ENCODE measurements around the gene ANKRD36C.
"Not testable (repeated sequence)": the region's sequence is repeated elsewhere in the genome, so short reads cannot be mapped to it uniquely, and the experiment has no call there.

DNA sequence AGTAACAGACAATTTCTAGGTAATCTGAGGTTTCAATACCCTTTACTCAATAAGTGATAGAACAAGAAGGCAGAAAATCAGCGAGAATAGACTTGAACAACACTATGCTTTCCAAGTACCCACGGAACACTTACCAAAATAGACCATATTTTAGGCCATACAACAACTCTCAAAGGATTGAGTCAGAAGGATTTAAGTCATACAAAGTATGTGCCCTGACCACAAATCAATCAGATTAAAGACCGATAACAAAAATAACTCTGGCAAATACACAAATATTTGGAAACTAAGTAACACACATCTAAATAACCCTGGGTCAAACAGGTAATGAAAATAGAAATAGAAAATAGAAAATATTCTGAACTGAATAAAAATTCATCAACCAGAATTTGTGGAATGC is 129.5 kb downstream of the ANKRD36C start:
- TF ChIP-seq POLR2A, TAF1, POLR2AphosphoS5, POU2F2, SPI1 (IDR thresholded peaks at IDR 0.05; ENCODE audit: low read depth, low read length): not testable (repeated sequence)
